B cell (primary cell): ENCODE results near the gene CDY2A.
"Not testable (repeated sequence)": the region's sequence is repeated elsewhere in the genome, so short reads cannot be mapped to it uniquely, and the experiment has no call there.

Source experiments
- CTCF ChIP-seq: fragments of 200-600 bp; IDR thresholded peaks from one replicate; pipeline ENCODE4 v1.8.0; 2022; ENCODE audit warnings: antibody characterized with exemption, mild to moderate bottlenecking
- EZH2 ChIP-seq: IDR thresholded peaks from 2 replicates; pipeline ENCODE4 v1.6.1; 2012; ENCODE audit warnings: borderline replicate concordance, low read depth, mild to moderate bottlenecking, moderate library complexity, low read length; ENCODE audit not compliant: insufficient read depth, poor library complexity, severe bottlenecking

DNA sequence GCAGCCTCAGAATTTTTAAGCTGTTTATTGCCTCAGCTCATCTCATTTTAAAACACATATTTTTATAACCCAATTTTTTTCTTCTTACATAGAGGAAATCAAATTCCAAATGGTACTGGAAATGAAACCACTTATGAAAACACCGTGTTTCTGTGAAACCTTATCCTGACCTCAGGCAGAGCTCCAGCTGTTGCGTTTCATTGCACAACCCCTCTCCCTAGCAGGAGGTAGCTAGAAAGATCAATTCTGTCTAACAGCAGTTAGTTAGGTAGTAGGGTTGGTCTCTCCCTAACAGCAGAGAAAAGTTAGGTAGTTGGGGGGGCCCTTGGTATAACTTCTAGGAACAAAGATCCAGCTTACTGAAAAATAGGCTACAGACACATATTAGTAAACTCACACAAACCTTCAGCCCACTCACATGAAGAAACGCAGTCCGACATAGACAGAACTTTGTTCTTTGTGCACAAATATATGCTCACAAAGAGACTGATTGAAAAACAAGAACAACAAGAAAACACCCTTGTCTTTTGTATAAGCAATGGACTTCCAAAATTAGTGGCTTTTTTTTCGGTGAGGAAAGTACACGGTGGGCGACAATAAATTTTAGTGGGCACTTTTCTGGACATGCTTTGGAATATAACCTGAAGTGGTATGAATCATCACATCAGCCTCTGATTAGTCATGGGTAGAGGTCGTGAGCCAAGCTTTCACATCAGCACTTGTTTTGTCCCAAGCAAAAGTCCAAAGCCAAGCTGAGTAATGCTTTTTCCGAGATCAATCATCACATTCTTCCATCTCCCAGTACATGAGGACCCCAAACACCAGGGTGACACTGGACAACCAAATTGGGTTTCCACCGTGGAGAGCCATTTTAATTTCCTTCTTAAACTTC lies 22.8 kb downstream of the CDY2A start:
- not testable (repeated sequence) for TF ChIP-seq CTCF, EZH2
